Putamen (tissue), 1 donor: ENCODE data around the gene SPATA12.

Experiments used
- DNase-seq: peaks from one replicate; pipeline ENCODE4 v3.0.0-alpha.2; 2016; ENCODE audit warnings: low spot score

SPATA12 gene

DNA sequence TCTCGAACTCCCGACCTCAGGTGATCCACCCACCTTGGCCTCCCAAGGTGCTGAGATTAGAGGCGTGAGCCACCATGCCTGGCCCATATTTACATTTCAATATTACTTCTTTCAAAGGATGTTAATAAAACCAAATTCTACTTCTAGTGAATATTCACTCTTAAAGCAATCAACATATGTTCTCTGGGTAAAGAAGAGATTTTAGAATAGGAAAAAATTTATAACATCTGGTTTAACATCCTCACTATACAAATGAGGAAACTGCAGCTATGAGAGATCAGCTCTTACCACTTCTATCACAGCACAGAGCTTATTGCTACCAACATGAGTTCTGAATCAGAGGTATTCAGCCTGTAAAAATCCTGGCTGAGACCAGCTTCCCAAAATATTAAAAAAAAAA, 56.0 kb downstream of the SPATA12 start:
- DNase-seq = no peak

DNA sequence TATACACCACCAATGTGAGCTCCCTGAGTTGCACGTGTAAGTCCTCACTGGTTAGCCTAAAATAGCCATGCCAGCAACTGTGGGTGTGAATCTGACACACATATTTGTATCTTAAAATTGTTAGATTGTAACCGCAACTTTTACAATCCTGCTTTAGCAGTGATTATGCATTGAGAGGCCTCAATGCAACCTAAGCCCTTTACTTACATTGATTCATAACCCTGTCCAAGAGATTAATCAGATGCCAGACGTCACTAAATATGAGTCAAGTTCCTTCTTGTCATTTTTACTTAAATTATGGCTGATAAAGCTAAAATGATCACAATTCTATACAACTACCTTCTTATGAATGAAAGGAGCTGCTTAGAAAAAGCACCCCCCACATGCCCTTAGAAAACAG, 57.8 kb downstream of the SPATA12 start:
- DNase-seq = no peak

DNA sequence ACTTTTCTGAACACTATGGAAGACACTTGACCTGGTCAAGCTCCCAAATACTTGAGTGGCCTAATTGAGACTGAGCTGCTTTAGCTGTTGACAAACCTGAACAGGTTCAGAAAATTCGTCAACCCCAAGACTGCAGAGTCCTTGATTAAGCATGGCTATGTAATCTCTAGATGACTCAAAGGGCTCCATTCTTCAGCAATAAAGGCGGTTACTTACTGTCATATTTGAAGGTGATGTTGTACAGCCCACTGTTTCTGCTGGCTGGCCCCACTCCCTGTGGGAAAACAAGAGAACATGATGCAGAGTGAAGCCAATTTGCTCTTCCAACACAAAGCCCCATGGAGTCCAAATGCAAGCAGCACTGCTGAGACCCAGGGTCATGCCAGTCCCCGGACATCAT, 59.6 kb downstream of the SPATA12 start:
- no peak for DNase-seq

DNA sequence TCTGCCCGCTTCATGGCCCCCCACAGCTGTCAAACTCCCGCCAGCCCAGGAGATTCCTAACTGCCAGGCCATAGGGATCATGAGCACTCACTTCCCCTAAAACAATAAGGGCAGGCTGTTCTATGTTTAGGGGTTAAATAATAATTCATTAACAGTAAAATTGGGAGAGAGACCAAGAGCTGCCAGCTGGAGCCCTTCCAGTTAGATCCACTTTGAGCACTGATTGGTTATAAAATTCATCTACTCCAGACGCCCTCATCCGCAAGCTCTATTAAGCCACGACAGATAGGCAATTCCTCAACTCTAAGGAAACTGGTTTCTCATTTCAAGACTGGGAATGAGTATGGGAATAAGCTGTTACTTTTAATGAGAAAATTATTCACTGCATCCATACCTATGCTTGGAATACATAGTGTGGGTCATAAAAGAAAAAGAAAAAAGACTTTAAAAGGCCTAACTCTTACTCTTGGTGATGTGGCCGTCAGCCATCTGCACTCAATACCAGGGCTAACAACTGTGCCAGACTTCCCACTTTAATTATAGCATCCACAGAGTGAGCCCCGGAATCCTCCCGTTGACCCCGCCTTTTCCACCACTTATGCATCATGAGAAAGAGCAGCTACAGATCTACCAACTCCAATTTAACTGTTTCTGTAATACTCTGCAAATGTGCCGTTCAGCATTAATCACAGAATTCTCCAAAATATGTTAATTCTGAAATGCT, 60.1 kb downstream of the SPATA12 start:
- no peak for DNase-seq
